Hepatocyte (in vitro differentiated cells): ENCODE measurements around the gene PTPN4.

ENCODE experiments used
- EZH2 ChIP-seq: fragments of 200-600 bp; sonication (generic); IDR thresholded peaks from 2 replicates; pipeline ENCODE4 v1.6.1; 2016; ENCODE audit warnings: antibody characterized with exemption, mild to moderate bottlenecking, borderline replicate concordance
- EZH2phosphoT487 ChIP-seq: fragments of 200-600 bp; sonication (generic); IDR thresholded peaks from one replicate; pipeline ENCODE4 v1.6.1; 2018; ENCODE audit warnings: antibody characterized with exemption, mild to moderate bottlenecking, low read depth, moderate library complexity; ENCODE audit not compliant: unreplicated experiment, severe bottlenecking
- TF ChIP-seq, protein P1 (sequence below): fragments of 200-600 bp; sonication (generic); IDR thresholded peaks from 2 replicates; pipeline ENCODE4 v1.5.1; 2016; ENCODE audit warnings: antibody characterized with exemption, mild to moderate bottlenecking; ENCODE audit not compliant: poor library complexity

DNA sequence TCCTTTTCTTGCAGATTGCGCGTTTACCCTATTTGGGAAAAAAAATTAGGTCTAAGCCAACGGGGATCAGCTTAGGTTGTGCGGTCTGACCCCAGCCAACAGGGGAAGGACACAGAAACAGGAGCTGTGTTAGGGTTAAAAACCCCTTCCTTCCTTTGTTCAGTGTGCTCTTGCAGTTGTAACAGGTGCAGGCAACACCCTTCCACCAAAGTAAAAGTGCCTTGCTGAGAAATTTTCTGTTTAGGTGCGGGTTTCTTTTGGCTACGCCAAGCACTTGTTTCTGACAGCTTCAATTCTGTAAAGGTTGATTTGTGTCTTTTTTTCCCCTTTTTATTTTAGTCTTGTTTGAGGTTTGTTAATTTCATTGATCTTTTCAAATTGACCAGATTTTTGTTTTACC, 92.5 kb downstream of the PTPN4 start:
- TF ChIP-seq, protein P1, sequence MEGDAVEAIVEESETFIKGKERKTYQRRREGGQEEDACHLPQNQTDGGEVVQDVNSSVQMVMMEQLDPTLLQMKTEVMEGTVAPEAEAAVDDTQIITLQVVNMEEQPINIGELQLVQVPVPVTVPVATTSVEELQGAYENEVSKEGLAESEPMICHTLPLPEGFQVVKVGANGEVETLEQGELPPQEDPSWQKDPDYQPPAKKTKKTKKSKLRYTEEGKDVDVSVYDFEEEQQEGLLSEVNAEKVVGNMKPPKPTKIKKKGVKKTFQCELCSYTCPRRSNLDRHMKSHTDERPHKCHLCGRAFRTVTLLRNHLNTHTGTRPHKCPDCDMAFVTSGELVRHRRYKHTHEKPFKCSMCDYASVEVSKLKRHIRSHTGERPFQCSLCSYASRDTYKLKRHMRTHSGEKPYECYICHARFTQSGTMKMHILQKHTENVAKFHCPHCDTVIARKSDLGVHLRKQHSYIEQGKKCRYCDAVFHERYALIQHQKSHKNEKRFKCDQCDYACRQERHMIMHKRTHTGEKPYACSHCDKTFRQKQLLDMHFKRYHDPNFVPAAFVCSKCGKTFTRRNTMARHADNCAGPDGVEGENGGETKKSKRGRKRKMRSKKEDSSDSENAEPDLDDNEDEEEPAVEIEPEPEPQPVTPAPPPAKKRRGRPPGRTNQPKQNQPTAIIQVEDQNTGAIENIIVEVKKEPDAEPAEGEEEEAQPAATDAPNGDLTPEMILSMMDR, result no peak
- TF ChIP-seq EZH2 (no peak), EZH2phosphoT487 (no peak)
